Breast epithelium (tissue), 3 donors: ENCODE measurements around the gene MND1.

Experiments
- POLR2A ChIP-seq: fragments of 450-650 bp; IDR thresholded peaks from one replicate; pipeline ENCODE4 v1.6.1; 2016; ENCODE audit warnings: antibody characterized with exemption, mild to moderate bottlenecking, moderate library complexity
- POLR2AphosphoS5 ChIP-seq, 3 donors: sonication (generic); formaldehyde crosslinking; IDR thresholded peaks; one replicate each; pipeline ENCODE4 v1.6.1; 2017; ENCODE audit warnings: antibody characterized with exemption in 3 of 3
- TF ChIP-seq, protein P1 (sequence below), 3 donors: fragments of 450-650 bp; IDR thresholded peaks; one replicate each; pipeline ENCODE4 v1.5.1; 2016 to 2017; ENCODE audit warnings: antibody characterized with exemption in 3 of 3, mild to moderate bottlenecking in 3 of 3, moderate library complexity in 3 of 3

DNA sequence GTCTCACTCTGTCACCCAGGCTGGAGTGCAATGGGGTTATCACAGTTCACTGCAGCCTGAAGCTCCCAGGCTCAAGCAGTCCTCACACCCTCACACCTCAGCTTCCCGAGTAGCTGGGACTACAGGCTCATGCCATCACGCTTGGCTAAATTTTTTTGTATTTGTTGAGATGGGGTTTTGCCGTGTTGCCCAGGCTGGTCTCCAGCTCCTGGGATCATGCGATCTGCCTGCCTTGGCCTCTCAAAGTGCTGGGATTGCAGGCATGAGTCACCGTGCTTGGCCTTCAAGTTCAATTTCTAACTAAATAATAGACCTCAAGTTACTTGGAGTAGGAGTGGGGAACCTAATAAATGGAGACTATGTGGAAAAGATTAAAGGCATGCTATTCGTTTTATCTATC lies 48.9 kb downstream of the MND1 start:
- TF ChIP-seq POLR2A: no peak
- TF ChIP-seq, protein P1, sequence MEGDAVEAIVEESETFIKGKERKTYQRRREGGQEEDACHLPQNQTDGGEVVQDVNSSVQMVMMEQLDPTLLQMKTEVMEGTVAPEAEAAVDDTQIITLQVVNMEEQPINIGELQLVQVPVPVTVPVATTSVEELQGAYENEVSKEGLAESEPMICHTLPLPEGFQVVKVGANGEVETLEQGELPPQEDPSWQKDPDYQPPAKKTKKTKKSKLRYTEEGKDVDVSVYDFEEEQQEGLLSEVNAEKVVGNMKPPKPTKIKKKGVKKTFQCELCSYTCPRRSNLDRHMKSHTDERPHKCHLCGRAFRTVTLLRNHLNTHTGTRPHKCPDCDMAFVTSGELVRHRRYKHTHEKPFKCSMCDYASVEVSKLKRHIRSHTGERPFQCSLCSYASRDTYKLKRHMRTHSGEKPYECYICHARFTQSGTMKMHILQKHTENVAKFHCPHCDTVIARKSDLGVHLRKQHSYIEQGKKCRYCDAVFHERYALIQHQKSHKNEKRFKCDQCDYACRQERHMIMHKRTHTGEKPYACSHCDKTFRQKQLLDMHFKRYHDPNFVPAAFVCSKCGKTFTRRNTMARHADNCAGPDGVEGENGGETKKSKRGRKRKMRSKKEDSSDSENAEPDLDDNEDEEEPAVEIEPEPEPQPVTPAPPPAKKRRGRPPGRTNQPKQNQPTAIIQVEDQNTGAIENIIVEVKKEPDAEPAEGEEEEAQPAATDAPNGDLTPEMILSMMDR (IDR thresholded peaks at IDR 0.05): no peak
- no peak for TF ChIP-seq POLR2AphosphoS5 (IDR thresholded peaks at IDR 0.05)
